Right ventricle myocardium inferior (tissue), 1 donor: ENCODE measurements around the gene GRK7. TPM values are rescaled to one million over a fixed set of nuclear protein-coding genes. Genes with fewer than 3 reads are reported as not detected.
"Not testable (repeated sequence)": the region's sequence is repeated elsewhere in the genome, so short reads cannot be mapped to it uniquely, and the experiment has no call there.

Experiments
- ATAC-seq: fragments of 200-7000 bp; cut with Tn5 transposase; one replicate; pipeline ENCODE4 v1.9.1; 2020; ENCODE audit warnings: mild to moderate bottlenecking, moderate library complexity
- DNase-seq: peaks from one replicate; pipeline ENCODE4 v3.0.0; 2021; ENCODE audit errors: missing footprints
- intact Hi-C: fragments of 100-400 bp; cut with DNase I; formaldehyde crosslinking; loops from one replicate; pipeline ENCODE4 v1.11.0; 2022
- total RNA-seq: library from RNA; stranded (reverse); fragmentation: NEBNext Ultra II Directional; extraction: Animal tissue kit (Norgen Biotek cat#: 25700); gene quantifications from one replicate; pipeline ENCODE4 v1.2.1, GENCODE V29; 2021
- donor health status: DM: no; HTN: yes; CAD: no; lungs with severe emphysema.

GRK7 gene
- total RNA-seq, 1 donor from 2014 or later = not detected

GRCh38 chr3:141743305-141743704 is 19.9 kb upstream of the GRK7 start:
- intact Hi-C loops = no loop called here
- ATAC-seq = no peak
- no peak for DNase-seq

- DNase-seq (no peak), ATAC-seq (no peak)
- intact Hi-C loops = no loop called here
These were observed 16.2 kb upstream of the GRK7 start for GRCh38 chr3:141746962-141747361.

GRCh38 chr3:141753399-141753798 is 9.8 kb upstream of the GRK7 start:
- ATAC-seq = no peak
- no peak for DNase-seq
- intact Hi-C loops = no loop called here

- intact Hi-C loops = no loop called here
- DNase-seq (no peak), ATAC-seq (no peak)
These were observed 9.2 kb upstream of the GRK7 start for GRCh38 chr3:141754032-141754431.

GRCh38 chr3:141762552-141762951 is 656 bp upstream of the GRK7 start:
- DNase-seq, ATAC-seq, intact Hi-C loops: not testable (repeated sequence)

GRCh38 chr3:141764045-141764444 is 837 bp downstream of the GRK7 start:
- DNase-seq (no peak), ATAC-seq (no peak)
- intact Hi-C loops = no loop called here

GRCh38 chr3:141764465-141764864 is 1.3 kb downstream of the GRK7 start:
- ATAC-seq (no peak), DNase-seq (no peak)
- intact Hi-C loops = no loop called here

- ATAC-seq (no peak), DNase-seq (no peak)
- intact Hi-C loops = no loop called here
These were observed 1.8 kb downstream of the GRK7 start for GRCh38 chr3:141764986-141765385.

- DNase-seq (no peak), ATAC-seq (no peak)
- intact Hi-C loops = no loop called here
These were observed 3.9 kb downstream of the GRK7 start for GRCh38 chr3:141767066-141767465.

GRCh38 chr3:141769221-141769894 is 6.2 kb downstream of the GRK7 start:
- ATAC-seq = no peak
- DNase-seq = no peak
- intact Hi-C loops = no loop called here

- DNase-seq (no peak), ATAC-seq (no peak)
- intact Hi-C loops = no loop called here
These were observed 10.5 kb downstream of the GRK7 start for GRCh38 chr3:141773676-141774075.

GRCh38 chr3:141776376-141776775 is 13.2 kb downstream of the GRK7 start:
- intact Hi-C loops = no loop called here
- no peak for DNase-seq
- no peak for ATAC-seq

- no peak for ATAC-seq
- no peak for DNase-seq
- intact Hi-C loops = no loop called here
These were observed 13.7 kb downstream of the GRK7 start for GRCh38 chr3:141776885-141777284.

GRCh38 chr3:141777957-141778813 is 15.0 kb downstream of the GRK7 start:
- DNase-seq (no peak), ATAC-seq (no peak)
- intact Hi-C loops = no loop called here

- ATAC-seq (no peak), DNase-seq (no peak)
- intact Hi-C loops = loop anchor here (5.0 kb wide), 1 partner anchor 133 kb away; no protein-coding TSS in a partner anchor
These were observed 16.5 kb downstream of the GRK7 start for GRCh38 chr3:141779667-141780066.

- ATAC-seq (no peak), DNase-seq (no peak)
- intact Hi-C loops = loop anchor here (5.0 kb wide), 1 partner anchor 130 kb away; no protein-coding TSS in a partner anchor
These were observed 19.3 kb downstream of the GRK7 start for GRCh38 chr3:141782386-141782932.

- ATAC-seq (no peak), DNase-seq (no peak)
- intact Hi-C loops = loop anchor here (5.0 kb wide), 1 partner anchor 129 kb away; no protein-coding TSS in a partner anchor
These were observed 20.4 kb downstream of the GRK7 start for GRCh38 chr3:141783632-141784031.

- intact Hi-C loops = loop anchor here (5.0 kb wide), 1 partner anchor 128 kb away; no protein-coding TSS in a partner anchor
- ATAC-seq (no peak), DNase-seq (no peak)
These were observed 20.9 kb downstream of the GRK7 start for GRCh38 chr3:141784096-141784495.

GRCh38 chr3:141784531-141784930 is 21.3 kb downstream of the GRK7 start:
- no peak for DNase-seq
- no peak for ATAC-seq
- intact Hi-C loops = loop anchor here (5.0 kb wide), 1 partner anchor 128 kb away; no protein-coding TSS in a partner anchor

- intact Hi-C loops = no loop called here
- no peak for ATAC-seq
- no peak for DNase-seq
These were observed 24.9 kb downstream of the GRK7 start for GRCh38 chr3:141788149-141788548.
